Stimulated activated CD4-positive, alpha-beta T cell treated with anti-CD3 and anti-CD28 coated beads, Interleukin-2, amount 100 ng/mL, for 4 hours (primary cell): ENCODE measurements around the gene KCNQ1OT1.

ENCODE experiments used
- DNase-seq: peaks from one replicate; pipeline ENCODE4 v3.0.0-alpha.2; 2020; ENCODE audit warnings: low read depth

KCNQ1OT1 gene

GRCh38 chr11:2699531-2700414, at the start of gene KCNQ1OT1:
KCNQ1OT1 (minus strand) TSS chr11:2699994.
- DNase-seq: peak; percentile 80

DNA sequence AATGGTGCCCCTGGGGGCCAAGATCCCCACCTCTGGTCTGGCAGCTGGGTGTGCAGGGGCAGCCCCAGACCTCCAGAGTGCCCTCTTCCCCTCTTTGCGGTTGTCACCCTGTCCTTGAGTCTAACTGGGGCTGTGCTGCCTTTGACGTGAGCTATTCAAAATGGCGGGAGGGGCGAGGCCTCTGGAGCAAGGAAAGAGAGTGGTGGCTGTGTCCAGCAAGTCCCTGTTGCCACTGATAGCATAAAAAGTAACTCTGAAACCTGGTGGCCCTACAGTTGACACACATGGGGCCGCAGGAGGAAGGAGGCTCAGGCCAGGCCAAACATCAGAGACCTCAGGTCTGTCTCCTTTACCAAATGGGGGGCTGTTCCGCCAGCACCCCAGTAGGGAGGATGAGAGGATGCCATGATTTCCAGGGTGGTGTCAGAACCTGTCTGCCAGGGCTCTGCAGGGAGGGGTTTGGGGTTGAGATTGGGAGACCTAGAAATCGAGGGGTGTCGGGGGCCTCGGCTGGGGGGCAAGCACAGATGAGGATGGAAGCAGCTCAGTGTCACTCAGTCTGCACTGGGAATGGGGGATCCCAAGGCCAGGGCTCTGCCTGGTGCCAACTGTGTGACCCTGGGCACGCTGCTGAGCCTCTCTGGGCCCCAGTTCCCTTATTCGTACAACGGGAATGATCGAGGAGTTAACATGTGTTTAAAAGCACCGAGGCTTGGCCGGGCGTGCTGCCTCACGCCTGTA, 49.2 kb upstream of the KCNQ1OT1 start:
- no peak for DNase-seq

GRCh38 chr11:2748061-2748813, 48.4 kb upstream of the KCNQ1OT1 start:
- no peak for DNase-seq

DNA sequence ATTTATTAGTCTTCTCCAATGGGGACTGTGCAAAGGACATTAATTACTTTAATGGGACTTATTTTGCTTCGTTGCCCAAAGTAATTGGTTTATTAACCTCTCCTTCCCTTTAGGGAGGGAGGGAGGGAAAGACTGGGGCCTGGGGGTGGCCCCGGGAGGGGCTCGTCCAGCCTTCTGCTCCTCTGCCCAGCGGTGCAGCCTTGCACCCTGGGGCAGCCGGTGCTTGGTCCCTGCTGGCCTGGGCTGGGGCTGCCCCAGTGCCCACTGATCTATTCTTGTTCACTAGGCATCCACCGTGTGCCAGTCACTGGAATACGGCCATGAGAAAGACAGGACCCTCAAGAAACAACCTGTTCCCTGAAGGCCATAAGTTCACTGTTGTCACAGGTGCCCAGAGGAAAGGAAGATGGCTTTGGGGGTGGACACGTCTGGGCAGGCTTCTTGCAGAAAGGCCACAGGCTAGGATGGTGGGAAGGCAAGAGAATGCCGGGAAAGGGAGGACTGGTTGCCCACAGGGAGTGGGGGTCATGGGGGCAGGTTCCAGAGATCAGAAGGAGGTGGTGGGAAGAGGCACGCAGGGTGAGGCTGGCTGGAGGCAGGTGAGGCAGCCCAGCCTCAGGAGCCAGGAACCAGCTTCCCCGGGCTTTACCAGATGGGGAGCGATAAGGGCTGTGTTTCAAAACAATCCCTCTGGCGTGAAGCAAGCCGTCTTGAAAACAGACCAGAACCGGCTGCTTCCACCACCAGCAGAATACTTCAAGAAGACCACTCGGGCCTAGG, 47.6 kb upstream of the KCNQ1OT1 start:
- no peak for DNase-seq

DNA sequence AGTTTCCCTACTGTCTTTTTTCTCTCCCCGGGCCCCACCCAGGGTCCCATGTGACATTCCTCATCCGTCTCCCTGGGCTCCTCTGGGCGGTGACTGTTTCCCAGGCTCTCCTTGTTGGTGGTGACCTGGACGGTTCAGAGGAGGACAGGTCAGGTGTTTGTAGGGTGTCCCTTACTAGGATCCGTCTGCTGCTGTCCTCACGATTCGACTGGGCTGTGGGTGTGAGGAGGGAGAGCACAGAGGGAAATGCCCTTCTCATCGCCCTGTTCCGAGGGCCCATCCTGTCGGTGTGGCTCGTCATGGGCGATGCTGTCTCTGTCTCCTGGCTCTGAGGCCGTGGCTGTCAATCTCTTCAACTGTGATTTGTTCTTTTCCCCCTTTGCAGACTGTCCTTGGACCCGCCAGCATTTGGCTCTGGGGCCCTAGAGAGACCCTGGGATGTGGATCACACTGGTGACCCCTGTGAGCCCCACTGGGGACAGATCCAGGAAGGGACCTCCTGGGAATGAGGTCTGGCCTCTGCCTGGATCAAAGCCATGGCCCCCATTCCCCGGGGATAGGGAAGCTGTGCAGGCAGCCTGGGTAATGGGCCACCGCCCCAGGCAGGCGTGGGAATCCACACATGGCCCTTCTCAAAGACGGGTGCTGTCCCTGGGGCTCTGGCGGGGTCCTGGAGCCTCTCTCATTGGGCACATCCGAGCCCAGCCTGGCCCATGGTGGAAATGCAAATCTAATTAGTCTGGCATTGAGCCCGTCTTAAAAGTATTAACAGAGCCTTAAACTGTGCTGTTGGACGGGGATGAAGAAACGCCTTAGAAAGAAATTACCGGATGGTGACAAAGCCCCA, 46.8 kb upstream of the KCNQ1OT1 start:
- DNase-seq: no peak

- no peak for DNase-seq
Measured at GRCh38 chr11:2745511-2745910, 45.7 kb upstream of the KCNQ1OT1 start.

DNA sequence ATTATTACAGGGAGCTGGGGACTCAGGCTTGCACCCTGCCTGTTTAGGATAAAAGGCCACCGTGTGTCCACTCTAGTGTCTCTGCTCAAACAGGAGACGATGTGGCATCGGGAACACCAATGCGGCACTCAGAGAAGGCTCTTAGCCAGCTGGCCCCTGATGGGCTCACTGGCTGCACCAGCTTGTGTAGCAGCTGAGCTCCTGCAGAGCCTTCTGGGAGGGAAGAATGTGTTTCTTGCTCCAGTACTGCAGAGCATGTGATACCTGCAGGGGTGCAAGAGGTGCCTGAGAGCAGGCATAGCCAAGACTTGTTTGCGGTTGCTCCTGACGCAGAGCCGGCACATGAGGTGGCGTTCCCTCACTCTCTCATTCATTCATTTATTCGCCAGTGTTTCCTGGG, 44.4 kb upstream of the KCNQ1OT1 start:
- no peak for DNase-seq

DNA sequence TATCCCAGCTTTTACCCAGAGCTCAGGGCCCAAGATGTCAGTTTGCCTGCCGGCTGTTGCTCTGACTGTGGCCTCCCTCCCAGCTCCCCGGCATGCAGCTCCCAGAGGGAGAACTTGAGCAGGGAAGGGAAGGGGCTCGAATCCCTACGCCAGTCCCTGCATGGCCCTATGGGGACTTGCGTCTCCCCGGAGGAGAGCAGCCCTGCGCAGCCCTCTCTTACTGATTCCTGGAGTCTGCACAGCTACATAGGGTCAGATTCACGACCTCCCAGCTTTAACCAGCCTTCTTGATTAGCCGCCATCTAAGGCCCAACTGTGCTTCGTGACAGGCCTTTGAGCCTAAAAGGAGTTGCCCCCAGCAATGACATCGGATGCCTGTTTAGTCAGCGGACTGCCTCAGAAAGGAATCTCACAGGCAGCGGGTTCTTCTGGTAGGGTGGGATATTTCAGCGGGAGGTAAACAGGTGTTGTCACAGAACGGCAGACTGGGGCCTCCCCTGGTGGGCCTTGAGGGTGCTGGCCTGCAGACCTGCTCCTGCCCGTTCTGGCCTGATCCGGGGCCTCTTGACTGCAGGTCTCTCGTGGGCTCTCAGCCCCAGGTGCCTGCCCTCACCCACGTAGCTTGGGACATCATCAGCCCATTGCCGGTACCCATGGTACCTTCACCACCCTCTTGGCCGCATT, 43.8 kb upstream of the KCNQ1OT1 start:
- no peak for DNase-seq

DNA sequence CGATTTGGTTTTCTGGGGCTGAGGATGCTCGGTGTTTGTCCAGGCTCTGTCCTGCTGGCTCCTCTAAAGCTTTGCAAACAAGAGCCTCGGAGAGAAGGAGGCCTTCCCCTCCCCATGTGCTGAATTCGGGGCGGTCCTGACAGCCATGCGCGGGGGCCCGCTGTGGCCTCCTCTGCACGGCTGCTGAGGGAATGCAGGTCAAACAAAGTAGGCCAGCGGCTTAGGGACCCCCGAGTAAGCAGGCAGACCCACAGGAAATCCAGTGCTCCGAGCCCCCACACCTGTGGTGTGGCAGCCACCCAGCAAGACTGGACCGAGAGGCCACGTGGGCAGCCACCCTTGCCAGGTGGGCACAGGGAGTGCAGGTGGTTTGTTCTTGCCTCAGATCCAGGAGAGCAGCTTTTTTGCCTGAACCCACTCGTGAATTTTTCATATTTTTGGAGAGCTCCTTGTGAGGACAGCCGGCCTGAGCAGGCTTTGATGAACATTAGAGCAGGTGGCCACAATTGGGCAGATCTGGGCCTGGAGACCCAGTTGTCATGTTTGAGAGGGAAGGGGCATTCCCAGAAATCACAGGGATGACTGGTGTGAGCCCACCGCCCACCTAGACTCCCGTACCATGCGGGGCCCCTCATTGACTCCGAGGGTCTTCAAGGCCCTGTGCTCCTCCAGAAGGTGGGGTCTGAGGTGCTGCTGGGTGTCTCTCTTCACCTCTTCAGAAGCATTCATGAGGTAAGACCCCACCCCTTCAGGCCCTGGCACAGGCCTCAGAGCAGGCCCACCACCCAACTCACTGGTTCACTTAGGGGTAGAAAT, 43.0 kb upstream of the KCNQ1OT1 start:
- no peak for DNase-seq

DNA sequence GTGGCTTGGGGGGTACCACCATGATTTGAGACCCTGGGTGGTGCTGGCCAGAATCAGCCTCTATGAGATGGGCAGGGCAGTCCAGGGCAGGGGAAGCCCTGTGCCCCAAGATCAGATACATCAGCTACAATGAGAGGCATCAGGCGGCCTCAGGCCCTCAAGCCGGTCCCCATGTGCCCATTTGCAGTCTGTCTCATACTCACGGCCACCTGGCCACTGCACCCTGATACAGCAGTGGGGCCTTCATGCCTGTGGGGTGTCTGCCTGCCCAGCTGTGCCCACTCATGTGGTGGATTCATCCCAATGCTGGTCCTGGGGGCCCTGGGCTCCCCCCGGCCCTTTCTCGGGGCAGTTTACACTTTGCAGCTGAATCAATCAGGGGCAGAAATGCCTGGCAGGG, 42.4 kb upstream of the KCNQ1OT1 start:
- no peak for DNase-seq

- no peak for DNase-seq
Measured at GRCh38 chr11:2741377-2742131, 41.8 kb upstream of the KCNQ1OT1 start.

DNA sequence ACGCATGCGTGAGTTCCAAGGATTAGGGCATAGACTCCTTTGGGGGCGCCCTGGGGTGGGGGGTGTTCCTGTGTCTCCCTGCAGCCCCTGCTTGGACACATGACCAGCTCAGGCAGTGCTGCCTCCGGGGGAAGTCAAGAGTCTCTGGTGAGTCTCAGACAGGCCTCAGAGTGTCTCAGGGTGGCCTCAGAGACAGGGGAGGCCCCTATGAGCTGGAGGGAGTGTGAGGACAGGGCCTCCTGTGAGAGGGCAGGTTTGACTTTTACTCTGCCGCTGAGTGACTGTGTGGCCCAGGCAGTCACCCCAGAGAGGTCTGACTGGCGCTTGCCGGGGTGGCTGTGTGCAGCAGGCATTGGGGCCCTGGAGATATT, 41.2 kb upstream of the KCNQ1OT1 start:
- DNase-seq: no peak

- no peak for DNase-seq
Measured at GRCh38 chr11:2740275-2740940, 40.6 kb upstream of the KCNQ1OT1 start.

DNA sequence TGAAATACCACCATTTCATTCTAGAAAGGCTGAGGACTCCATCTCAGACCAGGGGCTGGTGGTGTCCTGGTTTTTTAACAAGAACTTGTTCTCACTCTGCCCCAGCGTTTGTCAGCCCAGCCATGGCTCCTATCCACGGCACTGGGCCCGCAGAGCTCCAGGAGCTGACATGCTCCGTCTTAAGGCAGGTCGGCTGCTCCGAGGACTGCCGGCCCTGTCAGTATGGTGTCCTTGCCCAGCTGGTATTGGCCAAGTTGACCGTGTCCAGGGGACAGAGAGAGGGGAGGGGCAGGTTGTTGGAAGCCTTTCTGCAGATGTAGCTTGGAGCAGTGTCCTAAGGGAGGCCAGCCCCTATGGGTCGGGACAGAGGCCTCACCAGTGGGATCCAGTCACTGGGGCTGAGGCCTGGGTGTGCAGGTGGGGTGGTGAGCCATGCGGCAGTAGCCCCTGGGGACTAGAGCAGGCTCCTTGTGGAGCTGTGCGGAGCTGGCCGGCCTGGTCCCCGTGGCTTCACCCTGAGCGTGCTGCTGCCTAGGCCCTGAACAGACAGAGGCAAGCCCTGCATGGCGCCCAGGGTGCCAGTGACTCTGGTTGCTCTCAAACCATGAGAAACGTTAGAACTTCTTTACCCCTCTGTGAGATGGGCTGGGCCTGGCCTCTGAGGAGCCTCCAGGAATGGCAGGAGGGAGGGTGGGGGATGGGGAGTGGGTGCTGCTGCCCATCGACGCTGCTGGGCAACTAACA, 39.9 kb upstream of the KCNQ1OT1 start:
- no peak for DNase-seq

- DNase-seq: no peak
Measured at GRCh38 chr11:2738551-2739431, 39.0 kb upstream of the KCNQ1OT1 start.

DNA sequence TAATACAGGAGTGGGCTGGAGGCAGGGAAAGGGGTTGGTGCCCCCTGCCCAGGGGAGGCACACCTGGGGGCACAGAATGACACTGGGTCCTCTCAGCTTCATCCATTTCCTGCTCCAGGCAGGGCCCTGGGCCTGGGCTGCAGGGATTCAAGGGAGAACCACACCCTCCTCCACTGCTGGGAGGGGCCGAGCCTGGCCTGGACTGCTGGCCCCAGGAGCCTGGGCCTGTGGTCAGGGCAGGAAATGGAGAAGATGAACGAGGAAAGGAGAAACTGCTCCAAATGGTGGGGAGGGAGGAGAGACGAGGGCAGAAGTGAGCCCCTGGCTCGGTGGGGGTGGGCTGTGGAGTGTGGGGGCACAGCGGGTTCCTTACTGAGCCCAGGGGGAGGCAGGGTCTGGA, 38.1 kb upstream of the KCNQ1OT1 start:
- no peak for DNase-seq
